ENCODE results near the gene SELL.

Gene SELL

GRCh38 chr1:169682071-169682470, 29.3 kb downstream of the SELL start:
- Histone ChIP-seq H3K27ac (ENCODE audit: low read depth, low read length, poor library complexity, severe bottlenecking) (peak overlapping the region; percentile 92), H3K9me3 (ENCODE audit: low read length) (no peaks in the 10 kb centered on the region), H3K4me1 (ENCODE audit: insufficient read depth, low read length, severe bottlenecking) (peaks cover 59% of the 10 kb centered on the region), H3F3A (ENCODE audit: insufficient read depth, low read length) (no peaks in the 10 kb centered on the region), H2AFZ (ENCODE audit: low read length) (no peak overlapping the region), H3K9me2 (ENCODE audit: low read depth, low read length) (no peaks in the 10 kb centered on the region), H4K20me1 (ENCODE audit: insufficient read depth, low read length) (no peaks in the 10 kb centered on the region), H3K27me3 (ENCODE audit: insufficient read depth, low read length) (no peaks in the 10 kb centered on the region), H3K9ac (ENCODE audit: low read length) (peak overlapping the region; percentile 58; the same call in 1 of the 2 replicates), H3K4me2 (ENCODE audit: low read length) (peak overlapping the region; percentile 57), H3K4me3 (ENCODE audit: low read depth, low read length, poor library complexity, severe bottlenecking) (no peak overlapping the region), H3K79me2 (ENCODE audit: insufficient read depth, low read length) (no peaks in the 10 kb centered on the region), H3K36me3 (ENCODE audit: insufficient read depth, low read length) (no peaks in the 10 kb centered on the region)
- no peak for TF ChIP-seq EZH2 (IDR thresholded peaks at IDR 0.05; ENCODE audit: borderline replicate concordance, low read length)
- no peak for TF ChIP-seq CTCF (IDR thresholded peaks at IDR 0.05; ENCODE audit: low read length)

- no peaks in the 10 kb centered on the region for H4K20me1 ChIP-seq (ENCODE audit: insufficient read depth, low read length)
- no peaks in the 10 kb centered on the region for H3K27me3 ChIP-seq (ENCODE audit: insufficient read depth, low read length)
- H3K4me3 ChIP-seq (ENCODE audit: low read depth, low read length, poor library complexity, severe bottlenecking): peak overlapping the region; percentile 34
- H2AFZ ChIP-seq (ENCODE audit: low read length): no peak overlapping the region
- H3K79me2 ChIP-seq (ENCODE audit: insufficient read depth, low read length): no peaks in the 10 kb centered on the region
- no peaks in the 10 kb centered on the region for H3K9me2 ChIP-seq (ENCODE audit: low read depth, low read length)
- H3K36me3 ChIP-seq (ENCODE audit: insufficient read depth, low read length): no peaks in the 10 kb centered on the region
- peak overlapping the region; percentile 57 for H3K4me2 ChIP-seq (ENCODE audit: low read length)
- peak overlapping the region; percentile 92 for H3K27ac ChIP-seq (ENCODE audit: low read depth, low read length, poor library complexity, severe bottlenecking)
- TF ChIP-seq CTCF (IDR thresholded peaks at IDR 0.05; ENCODE audit: low read length) (no peak), EZH2 (IDR thresholded peaks at IDR 0.05; ENCODE audit: borderline replicate concordance, low read length) (no peak)
- H3K4me1 ChIP-seq (ENCODE audit: insufficient read depth, low read length, severe bottlenecking): peaks cover 67% of the 10 kb centered on the region
- no peaks in the 10 kb centered on the region for H3F3A ChIP-seq (ENCODE audit: insufficient read depth, low read length)
- H3K9ac ChIP-seq (ENCODE audit: low read length): peak overlapping the region; percentile 58
- no peaks in the 10 kb centered on the region for H3K9me3 ChIP-seq (ENCODE audit: low read length)
These were observed 30.3 kb downstream of the SELL start for GRCh38 chr1:169681140-169681539.

GRCh38 chr1:169680377-169681019, 30.9 kb downstream of the SELL start:
- Histone ChIP-seq H3K9ac (ENCODE audit: low read length) (peak overlapping the region; percentile 58), H4K20me1 (ENCODE audit: insufficient read depth, low read length) (no peaks in the 10 kb centered on the region), H3K9me2 (ENCODE audit: low read depth, low read length) (no peaks in the 10 kb centered on the region), H2AFZ (ENCODE audit: low read length) (no peak overlapping the region), H3K4me3 (ENCODE audit: low read depth, low read length, poor library complexity, severe bottlenecking) (peak overlapping the region; percentile 34), H3K36me3 (ENCODE audit: insufficient read depth, low read length) (no peaks in the 10 kb centered on the region), H3K27ac (ENCODE audit: low read depth, low read length, poor library complexity, severe bottlenecking) (peak overlapping the region; percentile 92), H3K9me3 (ENCODE audit: low read length) (no peaks in the 10 kb centered on the region), H3K4me2 (ENCODE audit: low read length) (peak overlapping the region; percentile 57), H3K4me1 (ENCODE audit: insufficient read depth, low read length, severe bottlenecking) (peaks cover 67% of the 10 kb centered on the region), H3K27me3 (ENCODE audit: insufficient read depth, low read length) (no peaks in the 10 kb centered on the region), H3K79me2 (ENCODE audit: insufficient read depth, low read length) (no peaks in the 10 kb centered on the region), H3F3A (ENCODE audit: insufficient read depth, low read length) (no peaks in the 10 kb centered on the region)
- TF ChIP-seq EZH2 (IDR thresholded peaks at IDR 0.05; ENCODE audit: borderline replicate concordance, low read length): no peak
- TF ChIP-seq CTCF (IDR thresholded peaks at IDR 0.05; ENCODE audit: low read length): no peak
